ENCODE results near the gene PSD2. TPM values are rescaled to one million over a fixed set of nuclear protein-coding genes. Genes with fewer than 3 reads are reported as not detected.

PSD2 gene
- 1 to 10 TPM; 1.6 to 2.4 (median 2.1) TPM for polyA plus RNA-seq (ENCODE audit: insufficient read length in 4 of 4)

DNA sequence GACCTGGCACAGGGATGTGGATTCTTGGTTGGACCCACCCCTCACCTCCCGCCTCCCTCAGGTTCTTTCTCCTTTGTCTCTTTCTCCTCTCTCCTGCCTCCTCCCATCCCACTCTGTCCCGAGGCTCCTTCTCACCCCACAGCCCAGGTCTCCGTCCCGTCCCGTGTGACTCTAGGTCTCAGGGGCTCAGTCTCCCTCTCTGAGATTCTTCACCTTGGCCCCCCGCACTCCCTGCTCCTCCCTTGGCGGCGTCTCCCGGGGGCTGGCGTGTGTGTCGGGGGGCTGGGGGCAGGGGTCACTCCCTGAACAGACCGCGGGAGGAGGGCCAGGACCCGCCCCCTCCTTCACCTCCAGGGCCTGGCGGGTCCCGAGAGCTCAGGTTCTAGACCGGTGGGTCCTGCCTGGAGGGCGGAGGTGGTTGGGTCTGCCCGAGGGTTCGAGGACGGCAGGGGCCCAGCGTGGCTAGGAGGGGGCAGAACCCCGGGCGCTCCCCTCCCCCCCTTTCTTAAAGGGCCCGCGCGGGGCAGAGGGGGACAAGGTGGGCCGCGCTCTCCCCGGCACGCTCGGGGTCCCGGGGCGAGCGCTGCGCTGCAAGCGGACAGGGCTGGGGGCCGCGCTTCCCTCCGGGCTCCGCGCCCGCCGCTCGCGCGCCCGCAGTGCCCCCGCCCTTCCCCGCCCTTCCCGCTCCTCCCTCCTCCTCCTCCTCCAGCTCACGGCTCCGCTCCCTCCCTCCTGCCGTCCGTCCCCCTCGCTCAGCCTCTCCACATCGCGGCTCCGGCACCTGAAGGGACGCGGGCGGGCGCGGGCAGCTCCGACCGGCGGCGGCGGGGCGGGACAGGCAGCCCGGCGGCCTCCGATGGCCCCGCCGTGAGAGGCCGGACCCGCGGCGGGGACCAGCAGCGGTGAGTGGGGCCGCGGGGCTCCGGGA, at the start of gene PSD2:
Gene PSD2 (plus strand): TSS at position 735 of the 928 bp plus-strand sequence. CDS start 13,633 bp downstream, outside the sequence.
- DNase-seq (ENCODE audit: low read depth in 4 of 4, low spot score in 3 of 4) = peak in 1 of 4 donors; percentile 23

- DNase-seq (ENCODE audit: low read depth in 4 of 4, low spot score in 3 of 4) = no peak
These were observed 48.7 kb upstream of the PSD2 start for GRCh38 chr5:139746691-139747582.

- no peak for DNase-seq (ENCODE audit: low read depth in 4 of 4, low spot score in 3 of 4)
These were observed 47.8 kb upstream of the PSD2 start for GRCh38 chr5:139747583-139748504.

DNA sequence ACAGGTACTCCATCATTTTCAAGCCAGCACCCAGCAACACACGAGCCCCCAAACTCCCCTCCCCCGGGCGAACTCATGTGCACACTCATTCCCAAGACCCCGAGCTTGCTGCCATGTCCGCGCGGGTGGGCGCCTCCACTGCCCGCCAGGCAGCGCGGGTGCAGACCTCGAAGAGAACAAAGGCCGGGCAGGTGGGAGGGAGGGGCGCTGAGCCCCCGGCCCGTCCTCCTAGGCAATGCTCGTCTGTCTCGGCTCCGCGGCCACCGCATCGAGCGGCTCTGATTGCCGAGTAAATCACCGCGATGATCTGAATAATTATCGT, 47.1 kb upstream of the PSD2 start:
- DNase-seq (ENCODE audit: low read depth in 4 of 4, low spot score in 3 of 4) = no peak

DNA sequence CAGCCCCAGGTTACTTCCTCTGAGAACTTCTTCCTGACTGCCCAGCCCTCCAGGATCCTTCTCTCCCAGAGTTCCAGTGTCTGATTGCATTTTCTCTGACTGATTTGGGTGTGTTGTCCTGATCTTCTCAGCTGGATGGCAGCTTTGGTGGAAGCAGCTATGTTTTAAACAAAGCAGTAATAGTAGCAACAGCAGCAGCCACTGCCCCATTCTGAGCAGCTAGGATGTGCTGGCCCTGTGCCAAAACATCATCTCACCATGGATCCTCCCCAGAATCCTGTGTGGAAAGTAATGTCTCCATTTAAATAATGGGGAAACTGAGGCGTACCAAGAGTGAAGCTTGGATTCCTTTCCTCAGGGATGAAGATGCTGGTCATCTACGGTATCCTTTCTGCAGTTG, 46.4 kb upstream of the PSD2 start:
- DNase-seq (ENCODE audit: low read depth in 4 of 4, low spot score in 3 of 4) = no peak

- DNase-seq (ENCODE audit: low read depth in 4 of 4, low spot score in 3 of 4) = no peak
These were observed 44.4 kb upstream of the PSD2 start for GRCh38 chr5:139751236-139751635.

- DNase-seq (ENCODE audit: low read depth in 4 of 4, low spot score in 3 of 4) = no peak
These were observed 42.8 kb upstream of the PSD2 start for GRCh38 chr5:139752506-139753473.

DNA sequence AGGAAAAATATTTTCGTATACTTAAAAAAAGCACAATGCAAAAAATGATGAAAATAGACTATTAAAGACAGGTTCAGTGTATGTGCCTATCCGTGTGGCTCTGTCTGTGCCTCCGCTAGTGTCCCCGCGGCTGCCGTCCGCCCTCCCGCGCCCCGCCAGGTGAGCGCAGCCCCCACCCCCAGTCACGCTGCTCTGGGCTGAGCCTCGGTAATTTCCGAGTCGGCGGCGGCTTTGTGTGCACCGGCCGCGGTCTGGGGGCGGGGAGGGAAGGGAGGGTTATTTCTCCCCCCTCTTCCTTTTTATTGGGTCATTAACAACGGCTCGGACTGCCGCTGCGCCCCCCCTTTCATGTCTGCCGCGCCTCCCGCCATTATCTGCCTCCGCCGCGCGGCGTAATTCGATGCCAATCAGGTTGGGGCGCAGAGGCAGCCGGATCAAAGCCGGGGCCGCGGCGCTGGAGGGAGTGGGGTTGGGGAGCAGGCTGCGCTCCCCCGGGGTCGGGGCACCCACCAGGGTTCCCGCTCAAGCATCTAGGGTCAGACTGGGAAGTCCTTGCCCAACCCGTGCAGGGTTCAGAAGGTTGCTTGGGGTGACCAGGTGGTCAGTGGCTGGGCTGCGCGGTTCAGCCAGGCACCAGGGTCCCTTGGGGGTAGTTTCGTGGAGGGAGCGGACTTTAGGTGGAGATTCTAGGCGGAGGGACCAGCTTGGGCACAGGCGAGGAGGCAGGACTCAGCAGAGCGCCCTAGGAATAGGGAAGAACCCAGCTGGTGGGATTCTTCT, 39.5 kb upstream of the PSD2 start:
- no peak for DNase-seq (ENCODE audit: low read depth in 4 of 4, low spot score in 3 of 4)

- DNase-seq (ENCODE audit: low read depth in 4 of 4, low spot score in 3 of 4) = no peak
These were observed 38.6 kb upstream of the PSD2 start for GRCh38 chr5:139756971-139757370.

- no peak for DNase-seq (ENCODE audit: low read depth in 4 of 4, low spot score in 3 of 4)
These were observed 37.7 kb upstream of the PSD2 start for GRCh38 chr5:139757727-139758509.

GRCh38 chr5:139758510-139759075, 37.0 kb upstream of the PSD2 start:
- DNase-seq (ENCODE audit: low read depth in 4 of 4, low spot score in 3 of 4) = no peak

GRCh38 chr5:139759219-139759721, 36.3 kb upstream of the PSD2 start:
- no peak for DNase-seq (ENCODE audit: low read depth in 4 of 4, low spot score in 3 of 4)

GRCh38 chr5:139760066-139761056, 35.2 kb upstream of the PSD2 start:
- no peak for DNase-seq (ENCODE audit: low read depth in 4 of 4, low spot score in 3 of 4)

- no peak for DNase-seq (ENCODE audit: low read depth in 4 of 4, low spot score in 3 of 4)
These were observed 34.6 kb upstream of the PSD2 start for GRCh38 chr5:139761057-139761450.

- DNase-seq (ENCODE audit: low read depth in 4 of 4, low spot score in 3 of 4) = no peak
These were observed 34.1 kb upstream of the PSD2 start for GRCh38 chr5:139761501-139761900.

GRCh38 chr5:139762615-139763170, 32.9 kb upstream of the PSD2 start:
- no peak for DNase-seq (ENCODE audit: low read depth in 4 of 4, low spot score in 3 of 4)
